Muscle of back (tissue), 11 donors: Measurements from ENCODE around the gene PER3. TPM values are rescaled to one million over a fixed set of nuclear protein-coding genes. Genes with fewer than 3 reads are reported as not detected.
A peak's percentile ranks its signal among the peaks of the same experiment; 100 is the strongest.

ENCODE experiments used
- DNase-seq, 3 donors: peaks; one replicate each; pipeline versions ENCODE4 v3.0.0 to v3.0.0-alpha.2; 2013
- polyA plus RNA-seq, 10 donors: library from polyadenylated mRNA; unstranded; fragments of 120-200 nt; gene quantifications; one replicate each; pipeline ENCODE4 v1.2.1, GENCODE V29; 2013; ENCODE audit not compliant: insufficient read length in 10 of 10

Gene PER3
- polyA plus RNA-seq, 10 donors: 3.6 to 11.0 (median 6.6) TPM

- DNase-seq: no peak
Measured at GRCh38 chr1:7871136-7871535, 87.0 kb downstream of the PER3 start.

DNA sequence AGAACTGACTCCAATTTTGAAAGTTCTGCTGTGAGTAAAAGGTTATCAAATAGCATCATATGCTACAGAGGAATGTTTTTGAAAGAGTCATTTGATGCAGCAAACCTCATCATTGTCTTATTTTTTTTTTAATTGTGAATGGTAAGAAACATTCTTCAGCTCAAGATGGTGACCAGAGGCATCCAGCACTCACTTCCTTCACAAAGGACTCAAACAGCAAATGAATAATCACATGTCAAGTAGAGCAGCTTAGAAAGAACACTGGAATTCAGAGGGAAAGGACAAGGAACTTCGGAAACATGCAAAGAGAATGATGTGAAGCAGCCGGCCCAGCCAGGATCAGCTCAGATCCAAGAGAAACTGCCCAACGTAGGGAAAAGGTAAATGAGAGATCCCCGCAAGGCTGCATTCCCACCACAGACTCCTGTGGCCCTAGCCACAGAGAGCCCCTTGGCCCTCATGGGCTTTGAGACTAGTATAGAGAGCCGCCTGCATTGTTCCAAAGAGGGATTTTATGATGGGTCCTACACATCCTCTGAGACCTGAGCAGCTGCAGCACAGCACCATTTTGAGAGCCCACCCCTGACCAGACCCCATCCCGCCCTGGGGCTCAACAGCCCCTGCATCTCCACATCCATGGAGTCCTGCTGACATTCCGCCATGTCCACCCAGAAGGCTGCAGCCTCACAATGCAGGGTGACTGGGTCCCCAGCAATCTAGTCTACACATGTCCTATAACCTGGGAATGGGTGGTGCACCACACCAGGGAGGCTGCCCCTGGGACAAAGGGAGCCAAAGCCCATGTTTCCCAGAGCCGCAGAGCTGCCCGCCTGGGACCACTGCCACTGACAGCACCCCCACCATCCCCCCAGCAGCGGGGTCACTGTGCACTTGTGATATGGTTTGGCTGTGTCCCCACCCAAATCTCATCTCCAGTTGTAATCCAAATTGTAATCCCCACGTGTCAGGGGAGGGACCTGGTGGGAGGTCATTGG is 90.0 kb downstream of the PER3 start:
- no peak for DNase-seq

- no peak for DNase-seq
Measured at GRCh38 chr1:7878027-7878426, 93.9 kb downstream of the PER3 start.

GRCh38 chr1:7879228-7879627 is 95.1 kb downstream of the PER3 start:
- no peak for DNase-seq

DNA sequence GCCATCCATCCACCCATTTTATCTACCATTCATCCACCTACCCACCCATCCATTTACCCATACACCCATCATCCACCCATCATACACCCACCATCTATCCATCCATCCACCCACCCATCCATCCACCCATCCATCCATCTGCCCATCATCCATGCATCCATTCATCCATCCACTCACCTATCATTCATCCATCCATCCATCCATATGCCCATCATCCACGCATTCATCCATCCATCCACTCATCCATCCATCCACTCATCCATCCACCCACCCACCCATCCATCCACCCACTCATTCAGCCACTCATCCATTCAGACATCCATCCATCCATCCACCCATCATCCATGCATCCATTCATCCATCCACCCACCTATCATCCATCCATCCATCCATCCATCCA is 100.7 kb downstream of the PER3 start:
- no peak for DNase-seq

DNA sequence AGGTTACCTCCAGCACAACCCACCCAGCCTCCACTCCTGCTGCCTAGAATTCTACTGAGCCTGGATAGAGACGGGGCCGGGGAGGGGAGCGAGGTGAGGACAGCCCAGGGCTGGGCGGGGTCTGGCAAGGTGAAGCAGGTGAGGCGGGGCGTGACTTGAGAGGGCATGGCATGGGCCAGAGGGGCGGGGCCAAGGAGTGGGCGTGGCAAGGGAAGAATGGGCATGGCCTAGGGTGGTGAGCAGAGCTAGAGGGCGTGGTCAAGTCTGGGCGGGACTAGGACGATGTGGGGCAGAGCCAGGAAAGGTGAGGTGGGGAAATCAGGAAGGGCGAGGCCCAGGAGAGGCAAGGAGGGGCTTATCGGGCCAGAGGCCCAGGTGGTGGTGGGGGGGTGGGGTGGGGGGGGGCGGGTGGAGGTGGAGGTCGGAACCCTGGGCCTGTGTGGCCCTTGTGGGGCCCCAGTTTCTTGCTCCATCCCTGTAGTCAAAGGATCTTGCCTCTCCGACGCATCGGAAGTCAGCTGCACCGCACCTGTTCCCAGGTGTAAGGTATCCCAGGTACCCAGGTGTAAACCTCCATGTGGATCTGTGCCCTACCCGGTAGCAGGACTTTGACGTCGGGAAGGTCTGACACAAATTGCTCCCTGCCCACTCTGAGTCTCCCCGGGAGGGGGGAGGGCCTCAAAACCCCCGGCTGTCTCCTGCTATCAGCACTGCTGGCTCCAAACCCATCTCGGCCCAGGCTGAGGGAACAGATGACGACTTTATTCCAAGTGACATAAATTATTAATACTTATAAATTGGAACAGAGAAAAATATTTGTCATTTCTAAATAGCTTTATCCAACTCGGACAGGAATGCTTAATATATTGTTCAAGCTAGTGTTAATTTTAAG is 101.7 kb downstream of the PER3 start:
- no peak for DNase-seq

DNA sequence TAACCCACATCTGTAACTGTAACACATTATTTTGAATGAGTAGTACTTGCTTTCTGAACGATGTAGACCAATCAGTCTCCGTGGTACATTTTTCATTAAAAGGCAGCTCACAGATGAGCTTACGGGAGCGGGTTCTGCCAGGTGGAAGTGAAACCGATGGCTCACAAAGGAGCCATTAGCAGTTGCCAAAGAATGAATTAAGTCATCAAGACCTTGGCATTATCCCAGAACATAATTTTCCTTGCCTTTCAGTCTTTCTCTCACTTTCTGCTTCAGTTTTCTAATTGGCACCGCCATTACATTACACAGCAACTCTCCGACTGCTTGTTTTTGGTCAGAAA is 102.3 kb downstream of the PER3 start:
- DNase-seq: no peak

GRCh38 chr1:7888248-7889081 is 104.4 kb downstream of the PER3 start:
- no peak for DNase-seq

- no peak for DNase-seq
Measured at GRCh38 chr1:7890853-7891252, 106.8 kb downstream of the PER3 start.

- no peak for DNase-seq
Measured at GRCh38 chr1:7891804-7892203, 107.7 kb downstream of the PER3 start.

GRCh38 chr1:7893529-7894180 is 109.6 kb downstream of the PER3 start:
- DNase-seq: peak in 1 of 3 donors; percentile 9

Other genes with a start within 250 kb of the PER3 start
- gene VAMP3, start 13.0 kb upstream of the PER3 start, polyA plus RNA-seq: 10 to 100 TPM; 68.5 to 84.2 (median 79.0) TPM
- not detected for gene UTS2, start 68.8 kb downstream of the PER3 start, polyA plus RNA-seq
- under 1 TPM; 0.05 to 0.30 (median 0.13) TPM for gene TNFRSF9, start 156.5 kb downstream of the PER3 start, polyA plus RNA-seq
- 100 to 1,000 TPM; 261 to 344 (median 315) TPM for gene PARK7, start 177.4 kb downstream of the PER3 start, polyA plus RNA-seq
- 1 to 10 TPM; 5.1 to 8.6 (median 7.7) TPM for gene ERRFI1, start 242.0 kb downstream of the PER3 start, polyA plus RNA-seq